ENCODE data around the gene RC3H2. TPM values are rescaled to one million over a fixed set of nuclear protein-coding genes. Genes with fewer than 3 reads are reported as not detected.
"Not testable (repeated sequence)": the region's sequence is repeated elsewhere in the genome, so short reads cannot be mapped to it uniquely, and the experiment has no call there.

RC3H2 gene
- total and polyA plus RNA-seq, 12 donors, result 8.0 to 42.2 (median 30.7) TPM

DNA sequence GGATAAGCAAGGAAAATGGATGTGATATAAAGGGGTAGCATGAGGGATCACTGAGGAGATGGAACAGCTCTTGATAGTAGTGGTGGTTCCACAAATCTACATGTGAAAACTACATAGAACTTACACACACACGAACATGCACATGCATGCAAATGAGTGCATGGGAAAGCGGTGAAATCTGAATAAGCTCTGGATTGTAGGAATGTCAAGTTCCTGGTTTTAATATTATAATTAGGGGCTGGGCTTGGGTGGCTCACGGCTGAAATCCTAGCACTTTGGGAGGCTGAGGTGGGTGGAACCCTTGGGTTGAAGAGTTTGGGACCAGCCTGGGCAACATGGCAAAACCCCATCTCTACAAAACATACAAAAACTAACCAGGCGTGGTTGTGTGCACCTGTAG, 63.7 kb downstream of the RC3H2 start:
- no peaks in the 10 kb centered on the region for H3K9me3 ChIP-seq (replicated peaks in 1 of 3)
- no peak for DNase-seq
- no peak overlapping the region for H3K27ac ChIP-seq
- peaks cover 0 to 3% of the 10 kb centered on the region in 2 donors for H3K36me3 ChIP-seq (replicated peaks in 1 of 2)
- H3K4me3 ChIP-seq, result no peak overlapping the region
- H3K27me3 ChIP-seq, result no peaks in the 10 kb centered on the region
- TF ChIP-seq, protein P1, sequence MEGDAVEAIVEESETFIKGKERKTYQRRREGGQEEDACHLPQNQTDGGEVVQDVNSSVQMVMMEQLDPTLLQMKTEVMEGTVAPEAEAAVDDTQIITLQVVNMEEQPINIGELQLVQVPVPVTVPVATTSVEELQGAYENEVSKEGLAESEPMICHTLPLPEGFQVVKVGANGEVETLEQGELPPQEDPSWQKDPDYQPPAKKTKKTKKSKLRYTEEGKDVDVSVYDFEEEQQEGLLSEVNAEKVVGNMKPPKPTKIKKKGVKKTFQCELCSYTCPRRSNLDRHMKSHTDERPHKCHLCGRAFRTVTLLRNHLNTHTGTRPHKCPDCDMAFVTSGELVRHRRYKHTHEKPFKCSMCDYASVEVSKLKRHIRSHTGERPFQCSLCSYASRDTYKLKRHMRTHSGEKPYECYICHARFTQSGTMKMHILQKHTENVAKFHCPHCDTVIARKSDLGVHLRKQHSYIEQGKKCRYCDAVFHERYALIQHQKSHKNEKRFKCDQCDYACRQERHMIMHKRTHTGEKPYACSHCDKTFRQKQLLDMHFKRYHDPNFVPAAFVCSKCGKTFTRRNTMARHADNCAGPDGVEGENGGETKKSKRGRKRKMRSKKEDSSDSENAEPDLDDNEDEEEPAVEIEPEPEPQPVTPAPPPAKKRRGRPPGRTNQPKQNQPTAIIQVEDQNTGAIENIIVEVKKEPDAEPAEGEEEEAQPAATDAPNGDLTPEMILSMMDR (IDR thresholded peaks at IDR 0.05), result no peak
- TF ChIP-seq POLR2A (IDR thresholded peaks at IDR 0.05), result no peak
- intact Hi-C loops (cut with DNase I), result no loop called here
- no peaks in the 10 kb centered on the region for H3K4me1 ChIP-seq (replicated peaks in 1 of 2)
- 69 to 77% (median 74%) methylated on average over 3 to 4 of the region's 4 CpGs for WGBS, 4 donors

- intact Hi-C loops (cut with DNase I); H3K9me3 ChIP-seq (replicated peaks in 1 of 3); H3K4me3 ChIP-seq; H3K4me1 ChIP-seq (replicated peaks in 1 of 2); H3K27ac ChIP-seq; H3K36me3 ChIP-seq (replicated peaks in 1 of 2); DNase-seq; H3K27me3 ChIP-seq: not testable (repeated sequence)
- WGBS, 4 donors, result 53 to 89% (median 72%) methylated on average over 3 of the region's 3 CpGs
These were observed 66.7 kb downstream of the RC3H2 start for GRCh38 chr9:122838441-122838840.

GRCh38 chr9:122837266-122837850, 67.8 kb downstream of the RC3H2 start:
- Histone ChIP-seq H3K9me3 (replicated peaks in 1 of 3) (no peaks in the 10 kb centered on the region), H3K36me3 (replicated peaks in 1 of 2) (no peaks in the 10 kb centered on the region), H3K4me1 (replicated peaks in 1 of 2) (no peaks in the 10 kb centered on the region), H3K27ac (no peak overlapping the region), H3K27me3 (no peaks in the 10 kb centered on the region), H3K4me3 (no peak overlapping the region)
- no peak for DNase-seq
- TF ChIP-seq, protein P1 (IDR thresholded peaks at IDR 0.05), result no peak
- no peak for TF ChIP-seq POLR2A (IDR thresholded peaks at IDR 0.05)
- intact Hi-C loops (cut with DNase I), result no loop called here
- WGBS, 4 donors, result 89 to 99% (median 95%) methylated on average over 9 to 14 of the region's 14 CpGs

DNA sequence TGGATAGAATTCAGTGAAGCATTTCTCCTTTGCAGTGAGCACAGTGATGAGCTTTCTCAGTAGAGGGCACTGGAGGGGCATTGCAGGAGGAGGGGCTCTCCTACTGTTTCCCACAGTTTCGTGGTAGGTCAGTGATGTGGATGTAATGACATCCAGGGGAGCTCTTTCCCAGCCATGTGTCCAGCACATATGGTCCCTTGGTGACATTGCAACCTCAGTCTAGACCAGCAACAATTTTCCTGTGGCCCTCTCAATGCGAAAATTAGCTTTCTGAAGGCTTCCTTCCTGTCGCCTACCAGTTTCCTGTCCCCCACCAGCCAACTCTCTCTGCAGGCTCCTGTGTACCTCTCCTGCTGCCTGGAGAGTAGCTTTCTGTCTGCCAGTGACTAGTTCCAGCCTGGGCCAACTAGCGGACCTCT, 69.8 kb downstream of the RC3H2 start:
- DNase-seq, result no peak
- WGBS, 4 donors, result 38 to 66% (median 58%) methylated on average over 4 of the region's 4 CpGs
- H3K4me3 ChIP-seq, result no peak overlapping the region
- H3K9me3 ChIP-seq (replicated peaks in 1 of 3), result no peaks in the 10 kb centered on the region
- intact Hi-C loops (cut with DNase I), result no loop called here
- no peak for TF ChIP-seq POLR2A (IDR thresholded peaks at IDR 0.05)
- TF ChIP-seq, protein P1 (IDR thresholded peaks at IDR 0.05), result no peak
- H3K36me3 ChIP-seq (replicated peaks in 1 of 2), result no peaks in the 10 kb centered on the region
- H3K27me3 ChIP-seq, result no peaks in the 10 kb centered on the region
- no peaks in the 10 kb centered on the region for H3K4me1 ChIP-seq (replicated peaks in 1 of 2)
- H3K27ac ChIP-seq, result no peak overlapping the region

DNA sequence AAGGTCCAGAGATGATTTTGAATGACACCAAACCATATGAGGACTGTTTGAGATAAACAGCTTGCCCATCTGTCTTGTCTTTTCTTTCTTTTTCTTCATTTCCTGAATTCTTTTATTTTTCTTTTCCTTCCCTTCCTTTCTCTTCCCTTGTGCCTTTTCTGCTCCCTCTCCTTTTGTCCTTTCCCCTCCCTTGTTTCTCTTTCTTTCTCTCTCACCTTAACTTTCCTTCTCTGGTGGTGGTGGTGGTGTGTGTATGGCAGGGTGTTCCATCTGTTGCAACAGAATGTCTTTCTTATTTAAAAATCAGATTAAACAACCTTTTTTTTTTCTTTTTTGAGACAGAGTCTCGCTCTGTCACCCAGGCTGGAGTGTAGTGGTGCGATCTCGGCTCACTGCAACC, 73.0 kb downstream of the RC3H2 start:
- no peaks in the 10 kb centered on the region for H3K36me3 ChIP-seq (replicated peaks in 1 of 2)
- H3K27me3 ChIP-seq, result no peaks in the 10 kb centered on the region
- peaks cover 0 to 8% of the 10 kb centered on the region in 2 donors for H3K4me1 ChIP-seq (replicated peaks in 1 of 2)
- H3K4me3 ChIP-seq, result no peak overlapping the region
- no peak for TF ChIP-seq POLR2A (IDR thresholded peaks at IDR 0.05)
- TF ChIP-seq, protein P1 (IDR thresholded peaks at IDR 0.05), result no peak
- H3K27ac ChIP-seq, result no peak overlapping the region
- no peak for DNase-seq
- H3K9me3 ChIP-seq (replicated peaks in 1 of 3), result no peaks in the 10 kb centered on the region
- 78 to 87% (median 81%) methylated on average over 3 of the region's 3 CpGs for WGBS, 4 donors
- intact Hi-C loops (cut with DNase I), result no loop called here

- intact Hi-C loops (cut with DNase I), result not testable (repeated sequence)
These were observed 76.2 kb downstream of the RC3H2 start for GRCh38 chr9:122828965-122829284.

More at GRCh38 chr9:122828965-122829284, 76.2 kb downstream of the RC3H2 start:
- not testable (repeated sequence) for H3K9me3 ChIP-seq (replicated peaks in 1 of 3); H3K36me3 ChIP-seq (replicated peaks in 1 of 2); H3K27me3 ChIP-seq; DNase-seq
- H3K27ac ChIP-seq, result peak overlapping the region in 4 of 5 donors; percentile 86 to 94 (median 88)
- H3K4me3 ChIP-seq, result peak overlapping the region in 3 of 4 donors; percentile 83 to 90 (median 89)
- H3K4me1 ChIP-seq (replicated peaks in 1 of 2), result peaks cover 0 to 25% of the 10 kb centered on the region in 2 donors
- 67 to 72% (median 69%) methylated on average over 18 of the region's 18 CpGs for WGBS, 4 donors

Data from adrenal gland (tissue), 12 donors.